ENCODE measurements around the gene ARHGAP45. TPM values are rescaled to one million over a fixed set of nuclear protein-coding genes. Genes with fewer than 3 reads are reported as not detected.

The ARHGAP45 gene
- total RNA-seq, 3 donors from 2014 or later (not counting 1 experiment from before 2014, with no cell fraction given) = 535 to 601 (median 560) TPM

GRCh38 chr19:1053176-1054101 is 13.5 kb upstream of the ARHGAP45 start:
- no peak overlapping the region for H3K4me3 ChIP-seq (ENCODE audit: low read length)
- H3K27me3 ChIP-seq (ENCODE audit: control insufficient read depth, insufficient read depth, low read length) = no peaks in the 10 kb centered on the region
- no peak for DNase-seq
- H3K9me3 ChIP-seq (ENCODE audit: control insufficient read depth, insufficient read depth, low read length) = peaks cover 23% of the 10 kb centered on the region
- Mint-ChIP-seq H3K4me1 (peaks cover 14 to 17% of the 10 kb centered on the region in 2 donors), H3K9me3 (no peaks in the 10 kb centered on the region), H3K27ac (no peak overlapping the region), H3K4me3 (no peak overlapping the region), H3K27me3 (ENCODE audit: low read depth in 2 of 2) (no peaks in the 10 kb centered on the region), H3K36me3 (no peaks in the 10 kb centered on the region)
- TF ChIP-seq CTCF (IDR thresholded peaks at IDR 0.05) = no peak
- ATAC-seq = no peak
- intact Hi-C loops (cut with micrococcal nuclease) = no loop called here
- no peak overlapping the region for H3K27ac ChIP-seq (ENCODE audit: low read length)
- 95% methylated on average over 31 of the region's 31 CpGs for WGBS (ENCODE audit: insufficient coverage)
- H3K36me3 ChIP-seq (ENCODE audit: control insufficient read depth, insufficient read depth, low read length) = peaks cover 39% of the 10 kb centered on the region
- peaks cover 8% of the 10 kb centered on the region for H3K4me1 ChIP-seq (ENCODE audit: control insufficient read depth, insufficient read depth, low read length)

GRCh38 chr19:1054102-1055027 is 12.6 kb upstream of the ARHGAP45 start:
- Histone ChIP-seq H3K9me3 (ENCODE audit: control insufficient read depth, insufficient read depth, low read length) (peaks cover 27% of the 10 kb centered on the region), H3K36me3 (ENCODE audit: control insufficient read depth, insufficient read depth, low read length) (peaks cover 38% of the 10 kb centered on the region), H3K4me3 (ENCODE audit: low read length) (no peak overlapping the region), H3K27me3 (ENCODE audit: control insufficient read depth, insufficient read depth, low read length) (no peaks in the 10 kb centered on the region), H3K27ac (ENCODE audit: low read length) (no peak overlapping the region), H3K4me1 (ENCODE audit: control insufficient read depth, insufficient read depth, low read length) (peaks cover 8% of the 10 kb centered on the region)
- Mint-ChIP-seq H3K9me3 (no peaks in the 10 kb centered on the region), H3K4me3 (no peak overlapping the region), H3K36me3 (no peaks in the 10 kb centered on the region), H3K27ac (no peak overlapping the region), H3K27me3 (ENCODE audit: low read depth in 2 of 2) (no peaks in the 10 kb centered on the region), H3K4me1 (peaks cover 14 to 17% of the 10 kb centered on the region in 2 donors)
- ATAC-seq = no peak
- DNase-seq = no peak
- intact Hi-C loops (cut with micrococcal nuclease) = loop anchor here (5.0 kb wide), 1 partner anchor 138 kb away; no protein-coding TSS in a partner anchor
- 95% methylated on average over 25 of the region's 28 CpGs for WGBS (ENCODE audit: insufficient coverage)
- no peak for TF ChIP-seq CTCF (IDR thresholded peaks at IDR 0.05)

GRCh38 chr19:1055028-1055425 is 11.9 kb upstream of the ARHGAP45 start:
- Mint-ChIP-seq H3K27me3 (ENCODE audit: low read depth in 2 of 2) (no peaks in the 10 kb centered on the region), H3K27ac (no peak overlapping the region), H3K9me3 (no peaks in the 10 kb centered on the region), H3K4me1 (peaks cover 14 to 17% of the 10 kb centered on the region in 2 donors), H3K36me3 (no peaks in the 10 kb centered on the region), H3K4me3 (no peak overlapping the region)
- H3K27ac ChIP-seq (ENCODE audit: low read length) = no peak overlapping the region
- H3K4me3 ChIP-seq (ENCODE audit: low read length) = no peak overlapping the region
- DNase-seq = no peak
- no peak for TF ChIP-seq CTCF (IDR thresholded peaks at IDR 0.05)
- WGBS (ENCODE audit: insufficient coverage) = 90% methylated on average over 14 of the region's 14 CpGs
- peaks cover 38% of the 10 kb centered on the region for H3K36me3 ChIP-seq (ENCODE audit: control insufficient read depth, insufficient read depth, low read length)
- H3K9me3 ChIP-seq (ENCODE audit: control insufficient read depth, insufficient read depth, low read length) = peaks cover 27% of the 10 kb centered on the region
- H3K27me3 ChIP-seq (ENCODE audit: control insufficient read depth, insufficient read depth, low read length) = no peaks in the 10 kb centered on the region
- intact Hi-C loops (cut with micrococcal nuclease) = loop anchor here (5.0 kb wide), 1 partner anchor 137 kb away; no protein-coding TSS in a partner anchor
- peaks cover 8% of the 10 kb centered on the region for H3K4me1 ChIP-seq (ENCODE audit: control insufficient read depth, insufficient read depth, low read length)
- no peak for ATAC-seq
